Measurements from ENCODE around the gene FIP1L1. TPM values are rescaled to one million over a fixed set of nuclear protein-coding genes. Genes with fewer than 3 reads are reported as not detected.
A peak's percentile ranks its signal among the peaks of the same experiment; 100 is the strongest.

FIP1L1 gene
- total RNA-seq, 1 experiment from 2014 or later, result 47.6 TPM

DNA sequence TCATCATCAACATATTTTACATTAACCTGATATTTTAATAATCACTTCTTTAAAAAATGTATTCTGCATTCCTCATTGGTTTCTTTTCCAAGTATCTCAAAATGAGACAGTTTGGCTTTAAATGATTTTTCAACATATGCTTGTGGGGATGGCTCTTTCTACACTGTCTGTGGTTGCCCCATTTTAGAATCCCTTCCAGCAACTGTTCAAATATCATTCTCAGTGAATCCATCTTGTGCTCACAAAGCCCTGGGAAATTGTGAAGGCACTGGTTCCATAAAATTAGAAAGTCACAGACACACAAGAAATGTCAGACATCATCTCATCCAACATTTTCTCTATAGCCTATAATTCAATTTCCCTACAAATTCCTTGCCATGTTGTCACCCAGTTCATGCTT lies 110.3 kb downstream of the FIP1L1 start (continued):
- TF ChIP-seq ZNF532 (CRISPR knock-in tag; IDR thresholded peaks at IDR 0.05; ENCODE audit: borderline replicate concordance), result no peak
- TF ChIP-seq GABPB1 (CRISPR knock-in tag; IDR thresholded peaks at IDR 0.05), result no peak
- no peak for TF ChIP-seq ZNF121 (CRISPR knock-in tag; IDR thresholded peaks at IDR 0.05)
- no peak for TF ChIP-seq CBFB (CRISPR knock-in tag; IDR thresholded peaks at IDR 0.05; ENCODE audit: low read depth)
- no peak for TF ChIP-seq JAZF1 (CRISPR knock-in tag; IDR thresholded peaks at IDR 0.05)
- no peak for TF ChIP-seq ZNF219 (CRISPR knock-in tag; IDR thresholded peaks at IDR 0.05; ENCODE audit: borderline replicate concordance)
- no peak for TF ChIP-seq FOXJ3 (CRISPR knock-in tag; IDR thresholded peaks at IDR 0.05; ENCODE audit: borderline replicate concordance)
- no peak for TF ChIP-seq CTCF (IDR thresholded peaks at IDR 0.05)

GRCh38 chr4:53489279-53489889 lies 111.9 kb downstream of the FIP1L1 start:
- Mint-ChIP-seq H3K4me3 (no peak overlapping the region), H3K27me3 (ENCODE audit: low read depth) (no peaks in the 10 kb centered on the region), H3K9me3 (no peaks in the 10 kb centered on the region), H3K36me3 (no peaks in the 10 kb centered on the region), H3K27ac (no peak overlapping the region), H3K4me1 (peaks cover 14% of the 10 kb centered on the region)
- DNase-seq (ENCODE audit: low spot score) (no peak), ATAC-seq (no peak)
- ChIA-PET CTCF (interaction anchor here (1.2 to 2.1 kb wide), 6 partner anchors 12 to 744 kb away, joined by 4 to 14 read pairs (median 6); no protein-coding TSS in a partner anchor), POLR2A (no interaction called here)
- TF ChIP-seq ZNF219 (CRISPR knock-in tag; IDR thresholded peaks at IDR 0.05; ENCODE audit: borderline replicate concordance) (no peak), PRRX2 (CRISPR knock-in tag; IDR thresholded peaks at IDR 0.05) (no peak), NR3C1 (CRISPR knock-in tag; conservative IDR thresholded peaks at IDR 0.05; ENCODE audit: low read depth) (no peak), IRF1 (CRISPR knock-in tag; IDR thresholded peaks at IDR 0.05) (no peak), ATF1 (CRISPR knock-in tag; IDR thresholded peaks at IDR 0.05) (no peak), KAT7 (CRISPR knock-in tag; IDR thresholded peaks at IDR 0.05; ENCODE audit: borderline replicate concordance) (no peak)
- TF ChIP-seq, protein P1, sequence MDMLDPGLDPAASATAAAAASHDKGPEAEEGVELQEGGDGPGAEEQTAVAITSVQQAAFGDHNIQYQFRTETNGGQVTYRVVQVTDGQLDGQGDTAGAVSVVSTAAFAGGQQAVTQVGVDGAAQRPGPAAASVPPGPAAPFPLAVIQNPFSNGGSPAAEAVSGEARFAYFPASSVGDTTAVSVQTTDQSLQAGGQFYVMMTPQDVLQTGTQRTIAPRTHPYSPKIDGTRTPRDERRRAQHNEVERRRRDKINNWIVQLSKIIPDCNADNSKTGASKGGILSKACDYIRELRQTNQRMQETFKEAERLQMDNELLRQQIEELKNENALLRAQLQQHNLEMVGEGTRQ (CRISPR knock-in tag; IDR thresholded peaks at IDR 0.05), result no peak

- POLR2A ChIA-PET, result no interaction called here
Measured at GRCh38 chr4:53490161-53490956, 112.9 kb downstream of the FIP1L1 start.

More at GRCh38 chr4:53490161-53490956, 112.9 kb downstream of the FIP1L1 start:
- no peak for ATAC-seq
- Mint-ChIP-seq H3K4me1 (peaks cover 14% of the 10 kb centered on the region), H3K27ac (no peak overlapping the region), H3K4me3 (no peak overlapping the region), H3K36me3 (no peaks in the 10 kb centered on the region), H3K9me3 (no peaks in the 10 kb centered on the region), H3K27me3 (ENCODE audit: low read depth) (no peaks in the 10 kb centered on the region)
- CTCF ChIA-PET, result interaction anchor here (0.6 to 2.1 kb wide), 11 partner anchors 10 to 743 kb away, joined by 3 to 14 read pairs (median 5); no protein-coding TSS in a partner anchor
- DNase-seq (ENCODE audit: low spot score), result no peak
- TF ChIP-seq CTCF (IDR thresholded peaks at IDR 0.05), result 0 out of 2 replicates have a peak, but pooled peaks have one; percentile 11
- TF ChIP-seq, protein P2, sequence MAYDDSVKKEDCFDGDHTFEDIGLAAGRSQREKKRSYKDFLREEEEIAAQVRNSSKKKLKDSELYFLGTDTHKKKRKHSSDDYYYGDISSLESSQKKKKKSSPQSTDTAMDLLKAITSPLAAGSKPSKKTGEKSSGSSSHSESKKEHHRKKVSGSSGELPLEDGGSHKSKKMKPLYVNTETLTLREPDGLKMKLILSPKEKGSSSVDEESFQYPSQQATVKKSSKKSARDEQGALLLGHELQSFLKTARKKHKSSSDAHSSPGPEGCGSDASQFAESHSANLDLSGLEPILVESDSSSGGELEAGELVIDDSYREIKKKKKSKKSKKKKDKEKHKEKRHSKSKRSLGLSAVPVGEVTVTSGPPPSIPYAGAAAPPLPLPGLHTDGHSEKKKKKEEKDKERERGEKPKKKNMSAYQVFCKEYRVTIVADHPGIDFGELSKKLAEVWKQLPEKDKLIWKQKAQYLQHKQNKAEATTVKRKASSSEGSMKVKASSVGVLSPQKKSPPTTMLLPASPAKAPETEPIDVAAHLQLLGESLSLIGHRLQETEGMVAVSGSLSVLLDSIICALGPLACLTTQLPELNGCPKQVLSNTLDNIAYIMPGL (CRISPR knock-in tag; IDR thresholded peaks at IDR 0.05), result no peak

Data from WTC11 (cell line).